GM19452 (cell line): ENCODE results near the gene FAM83F.
"Not testable (repeated sequence)": the region's sequence is repeated elsewhere in the genome, so short reads cannot be mapped to it uniquely, and the experiment has no call there.

Experiments
- ATAC-seq: cut with Tn5 transposase; IDR thresholded peaks from one replicate; pipeline ENCODE4 v1.9.1; 2021; ENCODE audit not compliant: unreplicated experiment

FAM83F gene

GRCh38 chr22:40014667-40015248 lies 20.0 kb downstream of the FAM83F start:
- ATAC-seq, result no peak

DNA sequence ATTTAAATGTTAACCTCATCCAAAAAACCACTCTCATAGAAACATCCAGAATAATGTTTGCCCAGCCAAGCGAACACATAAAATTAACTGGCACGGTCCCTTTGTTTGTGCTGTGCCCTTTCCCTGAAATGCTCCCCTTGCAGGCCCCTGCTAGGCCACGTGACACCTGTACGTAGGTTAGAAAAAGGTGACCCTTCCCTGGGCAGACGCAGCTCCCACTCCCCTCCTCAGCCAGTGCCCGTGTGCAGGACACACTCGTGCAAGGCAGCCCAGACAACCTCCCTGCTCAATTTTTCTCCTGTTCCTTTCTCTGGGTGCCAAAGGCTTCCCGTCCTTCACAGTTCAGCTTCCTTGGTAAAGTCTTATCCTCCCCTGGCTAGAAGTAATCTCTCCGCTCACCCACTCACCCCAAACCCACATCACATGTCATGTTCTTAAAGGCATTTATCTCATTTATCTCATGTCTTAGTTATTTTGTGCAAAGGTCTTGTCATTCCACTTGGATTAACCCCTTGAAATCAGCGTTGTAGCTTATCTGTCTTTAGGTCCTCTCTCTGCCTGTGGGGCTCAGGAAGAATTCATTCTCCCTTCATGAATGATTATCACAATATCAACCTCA lies 20.7 kb downstream of the FAM83F start:
- no peak for ATAC-seq

DNA sequence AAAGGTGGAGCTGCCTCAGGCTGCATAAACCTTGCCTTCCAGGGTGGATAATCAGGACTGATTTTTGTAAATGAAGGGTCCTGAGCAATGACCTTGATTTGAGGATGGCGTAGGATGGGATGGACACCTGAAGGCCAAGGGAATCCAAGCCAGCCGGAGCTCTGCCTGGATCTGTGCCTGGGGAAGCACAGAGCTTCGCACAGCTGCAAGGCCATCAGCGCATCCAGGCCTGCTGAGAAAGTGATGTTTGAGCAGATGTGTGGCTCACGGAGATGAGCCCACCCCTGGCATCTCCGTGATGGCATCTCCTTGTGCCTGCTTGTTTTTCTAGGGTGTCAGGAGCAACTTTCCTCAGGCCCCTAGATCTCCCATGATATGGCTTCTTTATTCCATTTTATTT lies 23.3 kb downstream of the FAM83F start:
- ATAC-seq, result no peak

DNA sequence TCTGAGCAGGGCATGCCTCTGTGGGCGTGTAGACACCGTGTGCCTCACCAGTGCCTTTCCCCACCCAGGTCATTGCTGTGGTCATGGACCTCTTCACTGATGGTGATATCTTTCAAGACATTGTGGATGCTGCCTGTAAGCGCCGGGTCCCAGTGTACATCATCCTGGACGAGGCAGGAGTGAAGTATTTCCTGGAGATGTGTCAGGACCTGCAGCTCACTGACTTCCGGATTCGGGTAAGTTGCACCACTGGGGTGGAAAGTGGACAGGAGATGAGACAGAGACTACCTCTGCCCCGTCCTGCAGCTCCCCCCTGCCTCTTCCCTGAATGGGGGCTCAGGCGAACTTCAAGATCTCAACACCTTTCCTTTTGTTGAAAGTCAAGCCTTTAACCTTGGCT lies 24.3 kb downstream of the FAM83F start:
- no peak for ATAC-seq

GRCh38 chr22:40020956-40021355 lies 26.2 kb downstream of the FAM83F start:
- no peak for ATAC-seq

- ATAC-seq, result no peak
These were observed 26.7 kb downstream of the FAM83F start for GRCh38 chr22:40021401-40022000.

GRCh38 chr22:40022536-40023240 lies 27.9 kb downstream of the FAM83F start:
- ATAC-seq, result no peak

- ATAC-seq, result no peak
These were observed 28.6 kb downstream of the FAM83F start for GRCh38 chr22:40023341-40023841.

DNA sequence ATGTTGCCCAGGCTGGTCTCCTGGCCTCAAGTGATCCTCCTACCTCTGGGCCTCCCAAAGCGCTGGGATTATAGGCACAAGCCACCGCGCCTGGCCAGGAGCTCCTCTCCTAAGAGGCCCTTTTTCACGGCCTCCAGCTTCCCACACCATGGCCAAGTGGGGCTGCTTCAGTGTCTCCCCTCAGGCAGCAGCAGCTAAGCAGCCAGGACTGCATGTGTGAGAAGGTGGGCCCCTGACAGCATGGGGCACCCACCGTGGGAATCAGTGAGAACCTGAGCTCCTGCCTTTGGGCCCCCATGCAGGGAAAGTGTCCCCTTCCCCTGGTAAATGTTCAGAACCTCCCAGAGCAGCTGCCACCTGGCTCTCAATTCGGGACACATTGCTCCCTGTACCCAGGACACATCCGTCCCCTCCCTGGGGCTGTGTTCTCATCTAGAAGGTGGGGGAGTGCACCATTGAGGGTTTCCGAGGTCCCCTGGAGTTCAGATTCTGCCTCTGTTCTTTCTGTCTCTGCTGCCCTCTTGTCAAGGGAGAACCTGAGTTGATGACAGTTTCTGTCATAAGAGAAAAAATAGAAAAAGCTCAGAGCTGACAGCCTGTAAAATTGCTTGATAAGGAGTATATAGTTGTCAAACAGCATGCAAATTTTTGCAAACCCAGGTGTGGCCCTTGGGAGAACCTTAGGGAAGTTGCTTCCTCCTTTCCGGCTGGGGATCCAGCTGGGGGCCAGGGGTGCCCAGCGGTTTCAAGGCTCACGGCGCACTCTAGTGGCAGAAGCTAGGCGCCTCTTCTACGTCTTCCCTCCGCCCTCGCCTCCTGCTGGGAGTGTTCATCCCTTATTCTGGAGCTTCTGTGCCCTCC lies 29.7 kb downstream of the FAM83F start:
- no peak for ATAC-seq

GRCh38 chr22:40025062-40025379 lies 30.3 kb downstream of the FAM83F start:
- not testable (repeated sequence) for ATAC-seq

DNA sequence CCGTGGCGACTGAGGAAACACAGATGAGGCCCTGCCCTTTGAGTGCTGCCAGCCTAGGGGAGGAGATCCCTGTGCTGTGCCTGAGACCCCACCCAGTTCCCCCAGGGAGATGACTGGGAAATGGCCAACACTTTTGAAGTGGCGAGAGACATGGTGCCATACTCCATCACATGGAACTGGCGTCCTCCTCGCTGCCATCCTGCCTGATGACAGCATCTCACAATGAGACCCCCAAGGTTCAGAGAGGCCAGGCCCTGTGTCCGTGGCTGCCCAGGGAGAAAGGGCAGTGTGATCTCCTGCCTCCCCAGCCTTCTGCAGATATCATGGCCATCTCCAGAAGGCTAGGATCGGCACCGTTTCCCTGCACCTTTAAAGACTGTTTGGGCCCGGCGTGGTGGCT lies 31.1 kb downstream of the FAM83F start:
- ATAC-seq, result no peak

DNA sequence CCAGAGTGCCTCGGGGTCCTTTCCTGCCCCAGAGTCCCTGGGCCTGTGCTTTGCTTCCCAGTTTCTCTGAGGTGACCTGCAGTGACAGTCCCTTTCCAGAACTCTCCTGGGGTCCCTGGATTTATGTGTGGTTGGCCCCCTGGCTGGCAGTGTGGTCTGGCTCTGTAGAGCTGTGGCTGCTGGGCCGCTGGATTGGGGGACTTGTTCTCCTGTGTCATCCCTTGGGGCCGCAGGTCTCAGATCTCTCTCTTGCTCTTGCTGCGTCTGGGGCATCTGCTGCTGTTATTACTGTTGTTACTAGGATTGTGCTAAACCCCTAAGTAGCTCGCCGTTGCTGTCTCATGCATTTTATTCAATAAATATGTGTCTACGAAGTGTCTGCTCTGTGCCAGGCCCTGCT lies 31.9 kb downstream of the FAM83F start:
- no peak for ATAC-seq

- ATAC-seq, result no peak
These were observed 32.7 kb downstream of the FAM83F start for GRCh38 chr22:40027191-40028097.

- no peak for ATAC-seq
These were observed 33.3 kb downstream of the FAM83F start for GRCh38 chr22:40028098-40028425.

- no peak for ATAC-seq
These were observed 34.6 kb downstream of the FAM83F start for GRCh38 chr22:40029189-40029890.

DNA sequence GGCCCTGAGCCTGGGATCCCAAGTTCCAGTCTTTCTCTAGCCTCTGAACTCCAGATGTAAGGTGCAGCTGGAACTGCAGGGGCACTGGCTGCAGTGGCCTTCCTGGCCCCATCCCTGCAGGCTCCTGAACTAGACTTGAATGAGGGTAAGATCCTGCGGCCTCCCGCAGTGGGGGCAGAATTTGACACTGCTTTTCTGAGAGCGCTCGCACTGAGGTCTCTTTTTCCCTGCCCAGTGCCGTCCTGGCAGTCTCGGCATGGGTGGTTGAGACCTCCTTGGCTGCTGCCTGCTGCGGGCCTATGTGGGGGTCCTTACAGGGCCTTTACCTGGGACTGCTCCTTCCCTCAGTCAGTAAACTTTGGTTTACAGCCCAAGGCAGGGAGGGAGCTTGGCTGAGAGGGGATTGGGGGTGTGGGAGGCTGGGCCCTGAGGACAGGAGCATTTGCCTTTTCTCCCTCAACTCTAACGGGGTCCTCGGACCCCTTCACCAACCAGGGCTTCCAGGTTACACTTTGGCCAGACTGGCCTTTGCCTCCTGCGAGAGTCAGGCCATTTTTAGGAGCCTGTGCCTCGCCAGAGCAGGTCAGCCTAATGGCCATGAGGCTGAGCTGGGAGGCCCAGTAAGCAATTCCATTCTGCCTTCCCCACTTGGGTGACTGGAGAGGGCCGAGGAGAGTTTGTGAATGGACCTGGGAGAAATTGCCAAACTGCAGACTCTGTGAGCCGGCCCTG lies 35.4 kb downstream of the FAM83F start:
- ATAC-seq, result no peak

- no peak for ATAC-seq
These were observed 36.0 kb downstream of the FAM83F start for GRCh38 chr22:40030758-40031095.

GRCh38 chr22:40031766-40032470 lies 37.2 kb downstream of the FAM83F start:
- no peak for ATAC-seq
